CD4-positive, alpha-beta T cell treated with Interleukin-15 for 1 hour (primary cell): ENCODE data around the gene SCGB3A1.

ENCODE experiments used
- DNase-seq: peaks from one replicate; pipeline ENCODE4 v3.0.0-alpha.2; 2020

Gene SCGB3A1, protein sequence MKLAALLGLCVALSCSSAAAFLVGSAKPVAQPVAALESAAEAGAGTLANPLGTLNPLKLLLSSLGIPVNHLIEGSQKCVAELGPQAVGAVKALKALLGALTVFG

GRCh38 chr5:180591311-180591887 lies at the start of gene SCGB3A1:
SCGB3A1 (minus strand) TSS chr5:180591499; CDS start chr5:180591462, 37 bp downstream.
- DNase-seq = no peak

DNA sequence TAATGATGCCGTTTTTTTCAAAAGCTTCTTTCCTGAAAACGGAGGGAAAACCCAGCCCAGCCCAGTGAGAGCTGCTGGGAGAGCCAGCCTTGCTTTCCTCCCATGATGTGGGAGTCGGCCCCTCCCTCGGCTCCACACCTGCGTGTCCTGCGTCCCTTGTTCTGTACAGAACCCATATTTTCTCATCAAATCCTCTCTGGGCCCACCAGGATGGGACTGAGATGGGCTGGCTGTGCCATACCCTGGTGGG lies 49.2 kb upstream of the SCGB3A1 start:
- no peak for DNase-seq

- DNase-seq = no peak
Measured at GRCh38 chr5:180639741-180640610, 48.7 kb upstream of the SCGB3A1 start.

DNA sequence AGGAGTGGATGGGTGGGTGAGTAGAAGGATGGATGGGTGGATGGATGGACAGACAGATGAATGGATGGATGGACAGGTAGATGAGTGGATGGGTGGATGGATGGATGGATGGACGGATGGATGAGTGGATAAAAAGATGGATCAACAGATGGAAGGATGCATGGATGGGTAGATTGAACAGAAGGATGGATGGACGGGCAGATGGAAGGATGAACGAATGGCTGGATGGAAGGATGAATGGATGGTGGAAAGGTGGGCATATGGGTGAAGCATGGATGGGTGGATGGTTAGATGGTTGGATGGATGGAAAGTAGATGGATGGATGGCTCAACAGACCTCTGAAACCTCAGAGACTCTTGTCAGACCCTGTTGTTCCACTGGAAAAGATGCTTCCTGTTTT lies 48.0 kb upstream of the SCGB3A1 start:
- no peak for DNase-seq

- peak; percentile 10 for DNase-seq
Measured at GRCh38 chr5:180637962-180638680, 46.8 kb upstream of the SCGB3A1 start.

DNA sequence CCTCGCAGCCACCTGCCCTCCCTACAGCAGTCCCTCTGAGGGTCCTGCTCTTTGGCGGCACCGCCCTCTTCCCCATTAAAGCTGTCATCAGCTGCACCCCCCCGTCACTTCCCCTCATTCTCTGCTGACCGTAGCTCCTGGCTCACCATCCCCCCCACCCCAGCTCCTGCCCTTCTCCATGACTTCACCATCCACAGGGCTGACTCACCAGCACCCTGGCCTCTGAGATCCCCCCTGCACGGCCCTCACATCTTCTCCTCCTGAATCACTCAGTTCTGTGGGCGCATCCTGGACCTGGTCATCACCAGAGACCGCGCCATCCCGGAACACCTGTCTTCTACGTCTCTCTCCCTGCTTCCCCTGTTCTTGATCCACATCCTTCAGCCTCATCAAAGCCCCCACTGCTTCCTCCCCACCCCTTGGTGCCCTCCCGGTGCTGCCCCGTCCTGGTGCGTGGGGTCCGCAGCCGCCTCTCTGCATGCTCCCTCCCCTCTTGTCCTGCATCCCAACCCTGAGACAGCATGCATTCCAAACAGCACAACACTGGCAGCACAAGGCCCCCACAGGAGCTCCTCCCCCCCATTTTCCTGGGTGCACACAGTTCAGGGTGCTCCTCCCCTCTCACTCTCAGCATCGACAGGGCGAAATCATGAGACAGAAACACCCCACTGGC lies 45.2 kb upstream of the SCGB3A1 start:
- peak; percentile 13 for DNase-seq

- peak; percentile 10 for DNase-seq
Measured at GRCh38 chr5:180636016-180636402, 44.7 kb upstream of the SCGB3A1 start.

- peak; percentile 11 for DNase-seq
Measured at GRCh38 chr5:180633283-180634177, 42.2 kb upstream of the SCGB3A1 start.

DNA sequence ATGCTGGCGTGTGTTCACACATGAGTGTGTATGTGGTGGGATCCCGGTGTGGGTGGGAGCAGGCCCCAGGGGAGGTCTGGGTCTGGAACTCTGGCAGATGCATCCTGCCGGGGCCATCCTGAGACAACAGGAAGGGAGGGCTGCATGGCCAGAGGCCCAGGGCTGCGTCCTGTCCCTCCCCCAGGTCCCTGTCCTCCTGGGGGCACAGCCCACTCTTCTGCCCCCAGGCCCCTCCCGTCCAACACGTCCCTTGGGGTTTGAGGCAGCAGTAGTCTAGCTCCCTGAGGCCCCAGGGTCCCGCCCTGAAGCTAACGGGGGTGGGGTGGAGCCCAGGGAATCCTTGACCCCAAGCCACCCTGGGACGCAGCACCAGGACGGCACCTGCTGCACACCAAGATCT lies 41.5 kb upstream of the SCGB3A1 start:
- DNase-seq = no peak

DNA sequence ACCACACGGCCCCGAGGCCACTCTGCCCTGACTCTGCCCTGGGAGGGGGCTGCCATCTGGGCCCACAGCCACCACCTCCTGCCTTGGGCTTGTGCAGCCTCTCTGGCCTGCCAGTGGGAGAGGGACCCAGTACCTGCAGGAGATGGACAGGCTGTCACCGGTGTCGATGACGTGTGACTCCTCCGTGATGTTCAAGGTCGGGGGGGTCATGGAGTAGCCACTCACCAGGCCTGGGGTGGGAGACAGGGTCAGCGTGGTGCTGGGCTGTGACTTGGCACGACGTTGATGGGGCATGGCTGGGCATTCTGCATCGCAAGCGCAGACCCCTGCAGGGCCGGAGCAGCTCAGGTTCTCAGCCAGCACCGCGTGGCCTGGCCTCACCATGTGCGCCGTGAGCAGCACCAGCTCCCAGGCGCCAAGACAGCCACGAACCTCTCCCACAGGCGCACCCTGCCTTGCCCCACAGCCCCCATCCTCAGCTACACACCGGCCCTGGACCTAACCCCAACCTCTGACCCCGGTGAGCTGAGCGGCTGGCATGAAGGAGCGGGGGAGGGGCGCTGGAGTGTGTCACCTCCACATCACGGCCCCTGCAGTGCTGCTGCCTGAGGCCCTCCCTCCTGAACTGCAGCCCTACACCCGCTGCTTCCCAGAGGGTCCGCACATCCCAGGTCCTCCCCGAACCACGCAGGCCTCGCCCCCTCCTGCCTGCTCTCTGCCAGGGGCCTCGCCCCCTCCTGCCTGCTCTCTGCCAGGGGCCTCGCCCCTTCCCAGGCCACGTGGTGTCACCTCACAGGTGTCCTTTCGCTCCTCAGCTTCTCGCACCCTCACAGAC lies 40.5 kb upstream of the SCGB3A1 start:
- no peak for DNase-seq

- no peak for DNase-seq
Measured at GRCh38 chr5:180630426-180630825, 39.1 kb upstream of the SCGB3A1 start.

GRCh38 chr5:180629831-180630382 lies 38.6 kb upstream of the SCGB3A1 start:
- no peak for DNase-seq

GRCh38 chr5:180628827-180629750 lies 37.8 kb upstream of the SCGB3A1 start:
- no peak for DNase-seq

GRCh38 chr5:180628211-180628610 lies 36.9 kb upstream of the SCGB3A1 start:
- DNase-seq = no peak

DNA sequence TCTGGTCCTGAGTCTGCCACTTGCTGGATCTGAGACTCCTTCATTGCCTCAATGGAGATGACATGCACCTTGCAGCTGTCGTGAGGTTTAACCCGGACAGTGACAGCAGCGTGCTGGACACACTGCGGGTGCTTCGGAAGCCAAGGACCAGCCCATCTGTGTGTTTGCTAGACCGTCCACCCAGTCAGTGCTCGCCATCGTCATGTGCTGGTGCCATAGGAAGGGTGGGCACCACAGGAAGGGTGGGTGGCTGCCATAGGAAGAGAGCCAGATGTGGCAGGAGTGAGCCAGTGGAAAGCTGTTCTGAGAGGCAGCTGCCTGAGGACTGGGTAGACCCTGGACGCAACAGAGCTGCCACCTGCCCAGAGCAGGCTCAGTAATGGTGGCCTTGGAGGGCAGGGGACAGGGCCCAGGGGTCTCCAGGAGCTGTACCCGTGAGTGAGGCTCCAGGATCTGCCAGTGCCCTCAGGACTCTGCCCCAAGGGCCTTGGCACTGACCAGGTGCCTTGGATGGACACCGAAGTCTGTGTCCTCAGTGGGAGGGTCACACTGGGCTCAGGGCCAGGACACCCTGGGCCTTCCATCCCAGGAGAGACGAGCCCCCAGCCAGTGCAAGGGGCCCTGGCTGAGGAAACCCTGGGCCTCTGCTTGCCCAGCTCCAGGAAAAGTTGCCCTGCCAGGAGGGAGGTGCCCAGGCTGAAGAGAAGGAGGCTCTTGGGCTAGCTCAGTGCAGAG lies 36.3 kb upstream of the SCGB3A1 start:
- no peak for DNase-seq

- DNase-seq = no peak
Measured at GRCh38 chr5:180626661-180627385, 35.5 kb upstream of the SCGB3A1 start.

- DNase-seq = no peak
Measured at GRCh38 chr5:180625791-180626660, 34.7 kb upstream of the SCGB3A1 start.
